ENCODE data around the gene ZBTB16. TPM values are rescaled to one million over a fixed set of nuclear protein-coding genes. Genes with fewer than 3 reads are reported as not detected.

Gene ZBTB16
- total and polyA plus RNA-seq, 7 donors: 9.9 to 197 (median 99.5) TPM

GRCh38 chr11:114079511-114080065 is 20.1 kb downstream of the ZBTB16 start:
- peaks cover 0 to 100% (median 100%) of the 10 kb centered on the region in 4 donors for H3K4me1 ChIP-seq
- TF ChIP-seq POLR2AphosphoS5 (IDR thresholded peaks at IDR 0.05): peak in 3 of 4 donors; percentile 11 to 44 (median 43)
- TF ChIP-seq, protein P1, sequence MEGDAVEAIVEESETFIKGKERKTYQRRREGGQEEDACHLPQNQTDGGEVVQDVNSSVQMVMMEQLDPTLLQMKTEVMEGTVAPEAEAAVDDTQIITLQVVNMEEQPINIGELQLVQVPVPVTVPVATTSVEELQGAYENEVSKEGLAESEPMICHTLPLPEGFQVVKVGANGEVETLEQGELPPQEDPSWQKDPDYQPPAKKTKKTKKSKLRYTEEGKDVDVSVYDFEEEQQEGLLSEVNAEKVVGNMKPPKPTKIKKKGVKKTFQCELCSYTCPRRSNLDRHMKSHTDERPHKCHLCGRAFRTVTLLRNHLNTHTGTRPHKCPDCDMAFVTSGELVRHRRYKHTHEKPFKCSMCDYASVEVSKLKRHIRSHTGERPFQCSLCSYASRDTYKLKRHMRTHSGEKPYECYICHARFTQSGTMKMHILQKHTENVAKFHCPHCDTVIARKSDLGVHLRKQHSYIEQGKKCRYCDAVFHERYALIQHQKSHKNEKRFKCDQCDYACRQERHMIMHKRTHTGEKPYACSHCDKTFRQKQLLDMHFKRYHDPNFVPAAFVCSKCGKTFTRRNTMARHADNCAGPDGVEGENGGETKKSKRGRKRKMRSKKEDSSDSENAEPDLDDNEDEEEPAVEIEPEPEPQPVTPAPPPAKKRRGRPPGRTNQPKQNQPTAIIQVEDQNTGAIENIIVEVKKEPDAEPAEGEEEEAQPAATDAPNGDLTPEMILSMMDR (IDR thresholded peaks at IDR 0.05): no peak

DNA sequence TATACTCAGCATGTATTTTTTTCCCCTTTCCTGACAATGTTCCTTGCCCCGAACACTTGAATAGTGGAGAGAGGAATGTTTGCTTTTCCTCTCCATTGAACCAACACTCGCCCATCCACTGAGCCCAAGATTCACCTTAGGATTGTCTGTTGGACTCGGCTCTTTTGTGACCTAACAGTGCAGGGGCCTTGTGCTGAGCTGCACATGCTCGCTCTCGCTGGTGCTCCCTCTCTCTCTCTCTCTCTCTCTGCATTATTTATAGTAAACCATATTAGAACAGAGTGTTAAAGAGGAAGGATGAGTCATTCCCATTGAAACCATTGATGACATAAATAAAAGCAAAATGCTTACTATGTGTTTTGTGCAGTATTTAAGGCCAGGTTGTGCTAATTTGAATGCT is 20.7 kb downstream of the ZBTB16 start:
- peak; percentile 76 for DNase-seq
- Histone ChIP-seq H3K9me3 (no peaks in the 10 kb centered on the region), H3K4me3 (no peak overlapping the region), H3K27ac (peak overlapping the region; percentile 59 to 80 (median 62)), H3K36me3 (peaks cover 21 to 86% (median 28%) of the 10 kb centered on the region in 4 donors), H3K27me3 (no peaks in the 10 kb centered on the region), H3K4me1 (peaks cover 0 to 100% (median 100%) of the 10 kb centered on the region in 4 donors)
- peak in 2 of 4 donors; percentile 42 to 59 for TF ChIP-seq EP300 (IDR thresholded peaks at IDR 0.05)
- TF ChIP-seq POLR2A (IDR thresholded peaks at IDR 0.05): no peak
- TF ChIP-seq POLR2AphosphoS5 (IDR thresholded peaks at IDR 0.05): peak in 2 of 4 donors; percentile 46 to 76
- TF ChIP-seq, protein P1 (IDR thresholded peaks at IDR 0.05): no peak
- 56 to 74% methylated on average over 5 of the region's 5 CpGs for WGBS, 2 donors
- intact Hi-C loops (cut with DNase I): no loop called here

More at GRCh38 chr11:114079511-114080065, 20.1 kb downstream of the ZBTB16 start:
- intact Hi-C loops (cut with DNase I): loop anchor here (5.0 kb wide), 1 partner anchor 38 kb away; no protein-coding TSS in a partner anchor
- Histone ChIP-seq H3K27me3 (no peaks in the 10 kb centered on the region), H3K9me3 (no peaks in the 10 kb centered on the region), H3K36me3 (peaks cover 21 to 87% (median 32%) of the 10 kb centered on the region in 4 donors), H3K27ac (peak overlapping the region; percentile 59 to 80 (median 62)), H3K4me3 (no peak overlapping the region)
- DNase-seq: peak; percentile 71
- 76 to 84% methylated on average over 6 of the region's 6 CpGs for WGBS, 2 donors

DNA sequence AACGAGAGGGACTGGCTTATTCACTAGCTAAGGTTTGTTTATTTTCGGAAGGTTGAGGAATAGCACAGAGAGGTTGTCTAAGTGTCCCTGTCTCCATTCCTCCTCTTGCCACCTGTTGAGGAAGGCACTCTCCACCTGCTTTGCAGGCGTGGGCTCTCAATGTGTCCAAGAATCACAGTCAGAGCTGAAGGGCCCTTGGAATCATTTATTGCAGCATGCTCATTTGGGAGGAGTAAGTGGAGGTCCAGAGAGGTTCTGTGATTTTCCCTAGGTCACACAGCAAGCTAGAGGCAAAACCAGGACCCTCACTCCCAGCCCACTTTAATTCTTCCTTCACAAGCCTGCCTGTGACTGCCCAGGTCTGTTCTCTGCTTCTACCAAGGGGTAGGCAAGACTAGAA is 21.3 kb downstream of the ZBTB16 start:
- no peaks in the 10 kb centered on the region for H3K9me3 ChIP-seq
- H3K27ac ChIP-seq: peak overlapping the region; percentile 59 to 80 (median 62)
- H3K4me3 ChIP-seq: no peak overlapping the region
- WGBS, 2 donors: 74 to 81% methylated on average over 3 of the region's 3 CpGs
- no peaks in the 10 kb centered on the region for H3K27me3 ChIP-seq
- H3K36me3 ChIP-seq: peaks cover 21 to 82% (median 26%) of the 10 kb centered on the region in 4 donors
- no peak for DNase-seq
- H3K4me1 ChIP-seq: peaks cover 0 to 100% (median 100%) of the 10 kb centered on the region in 4 donors
- TF ChIP-seq POLR2AphosphoS5 (IDR thresholded peaks at IDR 0.05) (peak in 2 of 4 donors; percentile 0 to 4), POLR2A (IDR thresholded peaks at IDR 0.05) (no peak)
- intact Hi-C loops (cut with DNase I): no loop called here

- TF ChIP-seq POLR2AphosphoS5 (IDR thresholded peaks at IDR 0.05) (peak in 3 of 4 donors; percentile 5 to 28 (median 24)), POLR2A (IDR thresholded peaks at IDR 0.05) (no peak), EP300 (IDR thresholded peaks at IDR 0.05) (no peak)
- TF ChIP-seq, protein P1 (IDR thresholded peaks at IDR 0.05): no peak
- 82 to 85% methylated on average over 9 of the region's 9 CpGs for WGBS, 2 donors
- Histone ChIP-seq H3K9me3 (no peaks in the 10 kb centered on the region), H3K4me1 (peaks cover 0 to 100% (median 99%) of the 10 kb centered on the region in 4 donors), H3K27ac (peak overlapping the region; percentile 59 to 80 (median 62)), H3K36me3 (peaks cover 16 to 82% (median 26%) of the 10 kb centered on the region in 4 donors), H3K27me3 (no peaks in the 10 kb centered on the region), H3K4me3 (no peak overlapping the region)
- intact Hi-C loops (cut with DNase I): no loop called here
- DNase-seq: peak; percentile 67
Observed at GRCh38 chr11:114081641-114082414, 22.3 kb downstream of the ZBTB16 start.

DNA sequence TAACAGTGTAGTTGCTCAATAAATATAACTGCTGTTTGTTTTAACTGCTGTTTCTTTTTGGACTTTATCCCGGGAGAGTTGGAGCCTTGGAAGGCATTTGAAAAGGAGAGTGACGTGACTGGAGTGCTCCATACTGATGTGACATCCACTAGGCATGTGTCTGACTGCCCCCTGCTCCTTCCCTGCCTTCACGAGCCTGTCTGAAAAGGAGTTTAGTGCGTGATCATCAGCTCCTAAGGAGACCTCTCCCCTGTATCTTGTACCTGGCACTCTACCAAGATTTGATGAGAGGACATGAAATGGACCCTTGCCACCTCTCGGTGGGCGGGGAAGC is 22.9 kb downstream of the ZBTB16 start:
- no peak for DNase-seq
- Histone ChIP-seq H3K27me3 (no peaks in the 10 kb centered on the region), H3K9me3 (no peaks in the 10 kb centered on the region), H3K4me3 (no peak overlapping the region), H3K4me1 (peaks cover 0 to 100% (median 99%) of the 10 kb centered on the region in 4 donors), H3K27ac (peak overlapping the region in 2 of 4 donors; percentile 66 to 80), H3K36me3 (peaks cover 19 to 82% (median 25%) of the 10 kb centered on the region in 4 donors)
- intact Hi-C loops (cut with DNase I): no loop called here
- TF ChIP-seq POLR2A (IDR thresholded peaks at IDR 0.05): no peak
- TF ChIP-seq POLR2AphosphoS5 (IDR thresholded peaks at IDR 0.05): no peak
- TF ChIP-seq EP300 (IDR thresholded peaks at IDR 0.05): no peak
- TF ChIP-seq, protein P1 (IDR thresholded peaks at IDR 0.05): no peak
- WGBS, 2 donors: 41 to 59% methylated on average over 6 of the region's 6 CpGs

Measured in sigmoid colon (tissue), 7 donors.